Esophagus squamous epithelium (tissue), 4 donors: ENCODE data around the gene KCTD21.

Experiments
- POLR2A ChIP-seq, 4 donors: fragments of 450-650 bp; IDR thresholded peaks; one replicate each; pipeline ENCODE4 v1.6.1; 2017; ENCODE audit warnings: antibody characterized with exemption in 4 of 4, mild to moderate bottlenecking in 4 of 4, moderate library complexity in 3 of 4
- TF ChIP-seq, protein P1 (sequence below), 6 experiments: fragments of 450-650 bp in 4 of 6; fragments of 200-600 bp in 2 of 6; sonication (generic) in 2 of 6; IDR thresholded peaks; one replicate each; pipeline ENCODE4 v1.5.1; 2016 to 2019; ENCODE audit warnings: antibody characterized with exemption in 6 of 6, mild to moderate bottlenecking in 4 of 6, moderate library complexity in 4 of 6

DNA sequence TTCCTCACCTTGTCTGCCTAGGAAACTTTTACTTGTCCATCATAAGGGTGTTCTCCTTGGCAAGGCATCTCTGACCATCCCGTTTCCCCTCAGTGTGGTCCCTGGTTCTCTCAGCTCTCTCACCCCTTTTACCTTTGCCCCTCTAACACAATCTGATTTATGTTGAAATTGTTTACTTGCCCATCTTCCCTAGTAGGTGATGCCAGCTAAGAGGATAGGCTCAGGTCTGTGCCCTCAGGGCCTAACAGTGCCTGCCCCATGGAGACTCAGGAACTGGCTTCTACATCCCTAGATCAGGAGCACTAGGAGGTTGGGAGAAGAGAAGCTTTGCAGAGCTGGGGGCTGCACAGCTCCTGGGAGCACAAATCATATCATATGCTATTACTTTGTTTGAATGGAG is 27.9 kb downstream of the KCTD21 start:
- TF ChIP-seq, protein P1, sequence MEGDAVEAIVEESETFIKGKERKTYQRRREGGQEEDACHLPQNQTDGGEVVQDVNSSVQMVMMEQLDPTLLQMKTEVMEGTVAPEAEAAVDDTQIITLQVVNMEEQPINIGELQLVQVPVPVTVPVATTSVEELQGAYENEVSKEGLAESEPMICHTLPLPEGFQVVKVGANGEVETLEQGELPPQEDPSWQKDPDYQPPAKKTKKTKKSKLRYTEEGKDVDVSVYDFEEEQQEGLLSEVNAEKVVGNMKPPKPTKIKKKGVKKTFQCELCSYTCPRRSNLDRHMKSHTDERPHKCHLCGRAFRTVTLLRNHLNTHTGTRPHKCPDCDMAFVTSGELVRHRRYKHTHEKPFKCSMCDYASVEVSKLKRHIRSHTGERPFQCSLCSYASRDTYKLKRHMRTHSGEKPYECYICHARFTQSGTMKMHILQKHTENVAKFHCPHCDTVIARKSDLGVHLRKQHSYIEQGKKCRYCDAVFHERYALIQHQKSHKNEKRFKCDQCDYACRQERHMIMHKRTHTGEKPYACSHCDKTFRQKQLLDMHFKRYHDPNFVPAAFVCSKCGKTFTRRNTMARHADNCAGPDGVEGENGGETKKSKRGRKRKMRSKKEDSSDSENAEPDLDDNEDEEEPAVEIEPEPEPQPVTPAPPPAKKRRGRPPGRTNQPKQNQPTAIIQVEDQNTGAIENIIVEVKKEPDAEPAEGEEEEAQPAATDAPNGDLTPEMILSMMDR (IDR thresholded peaks at IDR 0.05) = no peak
- TF ChIP-seq POLR2A (IDR thresholded peaks at IDR 0.05) = no peak
